HepG2 (cell line): ENCODE data around the gene RPLP1. TPM values are rescaled to one million over a fixed set of nuclear protein-coding genes. Genes with fewer than 3 reads are reported as not detected.

ENCODE experiments used
- ATRX ChIP-seq: sonication (generic); formaldehyde crosslinking; IDR thresholded peaks from 2 replicates; pipeline ENCODE4 v1.4.0; 2020; ENCODE audit warnings: missing genetic modification reagents, borderline replicate concordance
- JUNB ChIP-seq: sonication (generic); formaldehyde crosslinking; IDR thresholded peaks from 2 replicates; pipeline ENCODE4 v1.8.0; 2022; ENCODE audit warnings: missing genetic modification reagents, mild to moderate bottlenecking, borderline replicate concordance
- KDM4B ChIP-seq: sonication (generic); formaldehyde crosslinking; IDR thresholded peaks from 2 replicates; pipeline ENCODE4 v1.4.0; 2020; ENCODE audit warnings: missing genetic modification reagents
- NCOA2 ChIP-seq: sonication (generic); formaldehyde crosslinking; IDR thresholded peaks from 2 replicates; pipeline ENCODE4 v1.8.0; 2022; ENCODE audit warnings: inconsistent platforms
- RFX1 ChIP-seq: fragments of 450-650 bp; IDR thresholded peaks from 2 replicates; pipeline ENCODE4 v1.6.1; 2017
- SOX13 ChIP-seq, 3 experiments: fragments of 450-650 bp in 1 of 3; sonication (generic) in 1 of 3; formaldehyde crosslinking in 1 of 3; IDR thresholded peaks in 2 of 3; conservative IDR thresholded peaks in 1 of 3; 2 replicates each; pipeline versions ENCODE4 v1.5.0 to v1.6.1; 2016 to 2020; ENCODE audit warnings: antibody characterized with exemption in 1 of 3, mild to moderate bottlenecking in 1 of 3, missing compliant biosample characterization in 1 of 3, missing genetic modification reagents in 1 of 3, moderate library complexity in 1 of 3
- SOX5 ChIP-seq: IDR thresholded peaks from 2 replicates; pipeline ENCODE4 v1.6.1; 2016; ENCODE audit warnings: borderline replicate concordance
- ZNF264 ChIP-seq: sonication (generic); formaldehyde crosslinking; IDR thresholded peaks from 2 replicates; pipeline ENCODE4 v1.4.0; 2020; ENCODE audit warnings: missing genetic modification reagents
- polyA plus RNA-seq, 8 experiments: library from polyadenylated mRNA; depleted of rRNA in 3 of 8; stranded (reverse) in 7 of 8; unstranded in 1 of 8; fragments of >200 nt; fragmentation: Illumina TruSeq in 4 of 8; extraction: Trizol in 4 of 8; gene quantifications; 2 replicates each; pipeline versions ENCODE4 v1.2.1 to v1.2.3, GENCODE V29; 2011 to 2016; ENCODE audit warnings: low read depth in 4 of 8, missing spikeins in 1 of 8, mixed read lengths in 1 of 8; ENCODE audit not compliant: insufficient read depth in 1 of 8
- total RNA-seq, 5 experiments: library from RNA; depleted of rRNA; stranded (reverse); fragments of >200 nt; fragmentation: Illumina TruSeq; extraction: Trizol; gene quantifications; 2 replicates each; pipeline ENCODE4 v1.2.3, GENCODE V29; 2016; ENCODE audit warnings: low read depth in 1 of 5
- TF ChIP-seq, protein P1 (sequence below): IDR thresholded peaks from 2 replicates; pipeline ENCODE4 v1.6.1; 2016; ENCODE audit warnings: low read depth, missing genetic modification reagents, missing compliant biosample characterization
- TF ChIP-seq, protein P2 (sequence below): sonication (generic); formaldehyde crosslinking; IDR thresholded peaks from 2 replicates; pipeline ENCODE4 v1.4.0; 2020; ENCODE audit warnings: mild to moderate bottlenecking, missing genetic modification reagents
- TF ChIP-seq, protein P3 (sequence below): sonication (generic); formaldehyde crosslinking; IDR thresholded peaks from 2 replicates; pipeline ENCODE4 v1.4.0; 2020; ENCODE audit warnings: mild to moderate bottlenecking, missing genetic modification reagents
- TF ChIP-seq, protein P4 (sequence below): fragments of 450-650 bp; IDR thresholded peaks from 2 replicates; pipeline ENCODE4 v1.6.1; 2017
- TF ChIP-seq, protein P5 (sequence below): sonication (generic); formaldehyde crosslinking; IDR thresholded peaks from 2 replicates; pipeline ENCODE4 v1.8.0; 2022; ENCODE audit warnings: missing genetic modification reagents, mild to moderate bottlenecking, borderline replicate concordance
- TF ChIP-seq, protein P6 (sequence below): IDR thresholded peaks from 2 replicates; pipeline ENCODE4 v1.6.1; 2016; ENCODE audit warnings: control low read depth
- TF ChIP-seq, protein P7 (sequence below): sonication (generic); formaldehyde crosslinking; IDR thresholded peaks from 2 replicates; pipeline ENCODE4 v1.9.0; 2021; ENCODE audit warnings: missing genetic modification reagents, borderline replicate concordance

Gene RPLP1
- total and polyA plus RNA-seq, 2 of the 13 experiments (the other 11 are each of a cell fraction or from before 2014, with no cell fraction given), result 817 to 929 TPM

DNA sequence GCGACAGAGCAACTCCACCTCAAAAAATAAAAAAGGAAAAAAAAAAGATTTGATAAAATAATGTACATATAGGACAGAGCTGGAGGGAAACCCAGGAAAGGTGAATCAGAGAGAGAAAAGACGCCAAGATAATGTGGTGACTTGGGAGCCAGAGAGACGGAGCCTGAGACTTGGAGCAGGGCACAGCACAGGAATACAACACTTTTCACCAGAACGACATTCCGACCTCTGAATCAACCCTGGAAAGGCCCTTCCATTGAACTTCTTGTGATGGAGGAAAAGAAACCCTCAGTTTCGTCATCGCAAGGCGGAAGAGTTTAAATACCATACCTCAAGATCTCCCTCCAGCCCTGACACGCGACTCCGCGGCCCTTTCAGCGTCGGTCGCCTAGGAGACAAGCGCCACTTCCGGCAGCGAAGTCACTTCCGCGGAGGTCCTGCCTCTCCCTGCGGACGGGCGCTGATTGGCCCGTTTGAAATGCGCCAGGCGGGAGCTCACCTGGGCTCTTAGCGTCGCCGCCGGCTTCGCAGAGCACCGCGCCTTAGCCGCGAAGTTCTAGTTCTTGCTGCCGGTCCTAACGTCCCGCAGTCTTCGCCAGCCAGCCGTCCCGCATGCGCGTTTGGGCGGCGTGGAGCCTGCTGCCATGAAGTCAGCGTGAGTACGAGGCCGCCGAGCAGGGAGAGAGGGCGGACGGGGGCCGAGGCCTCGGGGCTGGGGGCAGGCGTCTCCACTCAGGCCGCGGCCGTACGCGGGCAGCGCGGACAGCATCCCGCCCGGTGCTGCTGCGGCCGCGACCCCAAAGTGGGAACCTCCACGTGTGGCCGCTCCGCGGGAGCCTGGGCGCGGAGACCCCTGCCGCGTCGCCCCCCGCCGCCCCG, 38.6 kb upstream of the RPLP1 start, which contains the start of gene KIF23 (continued):
- TF ChIP-seq SOX13 (IDR thresholded peaks at IDR 0.05) (no peak), SOX13 (CRISPR knock-in tag; conservative IDR thresholded peaks at IDR 0.05 in 1 of 2, IDR thresholded peaks at IDR 0.05 in 1 of 2) (no peak), KDM4B (no peak; the same call in 1 of the 2 replicates), SOX5 (CRISPR knock-in tag) (no peak), RFX1 (peak; percentile 92), NCOA2 (CRISPR knock-in tag) (no peak), JUNB (CRISPR knock-in tag) (no peak), ATRX (CRISPR knock-in tag) (no peak), ZNF264 (CRISPR knock-in tag) (no peak)
- TF ChIP-seq, protein P1, sequence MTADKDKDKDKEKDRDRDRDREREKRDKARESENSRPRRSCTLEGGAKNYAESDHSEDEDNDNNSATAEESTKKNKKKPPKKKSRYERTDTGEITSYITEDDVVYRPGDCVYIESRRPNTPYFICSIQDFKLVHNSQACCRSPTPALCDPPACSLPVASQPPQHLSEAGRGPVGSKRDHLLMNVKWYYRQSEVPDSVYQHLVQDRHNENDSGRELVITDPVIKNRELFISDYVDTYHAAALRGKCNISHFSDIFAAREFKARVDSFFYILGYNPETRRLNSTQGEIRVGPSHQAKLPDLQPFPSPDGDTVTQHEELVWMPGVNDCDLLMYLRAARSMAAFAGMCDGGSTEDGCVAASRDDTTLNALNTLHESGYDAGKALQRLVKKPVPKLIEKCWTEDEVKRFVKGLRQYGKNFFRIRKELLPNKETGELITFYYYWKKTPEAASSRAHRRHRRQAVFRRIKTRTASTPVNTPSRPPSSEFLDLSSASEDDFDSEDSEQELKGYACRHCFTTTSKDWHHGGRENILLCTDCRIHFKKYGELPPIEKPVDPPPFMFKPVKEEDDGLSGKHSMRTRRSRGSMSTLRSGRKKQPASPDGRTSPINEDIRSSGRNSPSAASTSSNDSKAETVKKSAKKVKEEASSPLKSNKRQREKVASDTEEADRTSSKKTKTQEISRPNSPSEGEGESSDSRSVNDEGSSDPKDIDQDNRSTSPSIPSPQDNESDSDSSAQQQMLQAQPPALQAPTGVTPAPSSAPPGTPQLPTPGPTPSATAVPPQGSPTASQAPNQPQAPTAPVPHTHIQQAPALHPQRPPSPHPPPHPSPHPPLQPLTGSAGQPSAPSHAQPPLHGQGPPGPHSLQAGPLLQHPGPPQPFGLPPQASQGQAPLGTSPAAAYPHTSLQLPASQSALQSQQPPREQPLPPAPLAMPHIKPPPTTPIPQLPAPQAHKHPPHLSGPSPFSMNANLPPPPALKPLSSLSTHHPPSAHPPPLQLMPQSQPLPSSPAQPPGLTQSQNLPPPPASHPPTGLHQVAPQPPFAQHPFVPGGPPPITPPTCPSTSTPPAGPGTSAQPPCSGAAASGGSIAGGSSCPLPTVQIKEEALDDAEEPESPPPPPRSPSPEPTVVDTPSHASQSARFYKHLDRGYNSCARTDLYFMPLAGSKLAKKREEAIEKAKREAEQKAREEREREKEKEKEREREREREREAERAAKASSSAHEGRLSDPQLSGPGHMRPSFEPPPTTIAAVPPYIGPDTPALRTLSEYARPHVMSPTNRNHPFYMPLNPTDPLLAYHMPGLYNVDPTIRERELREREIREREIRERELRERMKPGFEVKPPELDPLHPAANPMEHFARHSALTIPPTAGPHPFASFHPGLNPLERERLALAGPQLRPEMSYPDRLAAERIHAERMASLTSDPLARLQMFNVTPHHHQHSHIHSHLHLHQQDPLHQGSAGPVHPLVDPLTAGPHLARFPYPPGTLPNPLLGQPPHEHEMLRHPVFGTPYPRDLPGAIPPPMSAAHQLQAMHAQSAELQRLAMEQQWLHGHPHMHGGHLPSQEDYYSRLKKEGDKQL, result no peak
- TF ChIP-seq, protein P2, sequence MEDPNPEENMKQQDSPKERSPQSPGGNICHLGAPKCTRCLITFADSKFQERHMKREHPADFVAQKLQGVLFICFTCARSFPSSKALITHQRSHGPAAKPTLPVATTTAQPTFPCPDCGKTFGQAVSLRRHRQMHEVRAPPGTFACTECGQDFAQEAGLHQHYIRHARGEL (CRISPR knock-in tag), result no peak
- TF ChIP-seq, protein P3, sequence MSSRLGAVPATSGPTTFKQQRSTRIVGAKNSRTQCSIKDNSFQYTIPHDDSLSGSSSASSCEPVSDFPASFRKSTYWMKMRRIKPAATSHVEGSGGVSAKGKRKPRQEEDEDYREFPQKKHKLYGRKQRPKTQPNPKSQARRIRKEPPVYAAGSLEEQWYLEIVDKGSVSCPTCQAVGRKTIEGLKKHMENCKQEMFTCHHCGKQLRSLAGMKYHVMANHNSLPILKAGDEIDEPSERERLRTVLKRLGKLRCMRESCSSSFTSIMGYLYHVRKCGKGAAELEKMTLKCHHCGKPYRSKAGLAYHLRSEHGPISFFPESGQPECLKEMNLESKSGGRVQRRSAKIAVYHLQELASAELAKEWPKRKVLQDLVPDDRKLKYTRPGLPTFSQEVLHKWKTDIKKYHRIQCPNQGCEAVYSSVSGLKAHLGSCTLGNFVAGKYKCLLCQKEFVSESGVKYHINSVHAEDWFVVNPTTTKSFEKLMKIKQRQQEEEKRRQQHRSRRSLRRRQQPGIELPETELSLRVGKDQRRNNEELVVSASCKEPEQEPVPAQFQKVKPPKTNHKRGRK (CRISPR knock-in tag), result no peak
- TF ChIP-seq, protein P4, sequence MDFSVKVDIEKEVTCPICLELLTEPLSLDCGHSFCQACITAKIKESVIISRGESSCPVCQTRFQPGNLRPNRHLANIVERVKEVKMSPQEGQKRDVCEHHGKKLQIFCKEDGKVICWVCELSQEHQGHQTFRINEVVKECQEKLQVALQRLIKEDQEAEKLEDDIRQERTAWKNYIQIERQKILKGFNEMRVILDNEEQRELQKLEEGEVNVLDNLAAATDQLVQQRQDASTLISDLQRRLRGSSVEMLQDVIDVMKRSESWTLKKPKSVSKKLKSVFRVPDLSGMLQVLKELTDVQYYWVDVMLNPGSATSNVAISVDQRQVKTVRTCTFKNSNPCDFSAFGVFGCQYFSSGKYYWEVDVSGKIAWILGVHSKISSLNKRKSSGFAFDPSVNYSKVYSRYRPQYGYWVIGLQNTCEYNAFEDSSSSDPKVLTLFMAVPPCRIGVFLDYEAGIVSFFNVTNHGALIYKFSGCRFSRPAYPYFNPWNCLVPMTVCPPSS, result no peak
- TF ChIP-seq, protein P5, sequence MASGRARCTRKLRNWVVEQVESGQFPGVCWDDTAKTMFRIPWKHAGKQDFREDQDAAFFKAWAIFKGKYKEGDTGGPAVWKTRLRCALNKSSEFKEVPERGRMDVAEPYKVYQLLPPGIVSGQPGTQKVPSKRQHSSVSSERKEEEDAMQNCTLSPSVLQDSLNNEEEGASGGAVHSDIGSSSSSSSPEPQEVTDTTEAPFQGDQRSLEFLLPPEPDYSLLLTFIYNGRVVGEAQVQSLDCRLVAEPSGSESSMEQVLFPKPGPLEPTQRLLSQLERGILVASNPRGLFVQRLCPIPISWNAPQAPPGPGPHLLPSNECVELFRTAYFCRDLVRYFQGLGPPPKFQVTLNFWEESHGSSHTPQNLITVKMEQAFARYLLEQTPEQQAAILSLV (CRISPR knock-in tag), result peak; percentile 80; the same call in 1 of the 2 replicates
- TF ChIP-seq, protein P6, sequence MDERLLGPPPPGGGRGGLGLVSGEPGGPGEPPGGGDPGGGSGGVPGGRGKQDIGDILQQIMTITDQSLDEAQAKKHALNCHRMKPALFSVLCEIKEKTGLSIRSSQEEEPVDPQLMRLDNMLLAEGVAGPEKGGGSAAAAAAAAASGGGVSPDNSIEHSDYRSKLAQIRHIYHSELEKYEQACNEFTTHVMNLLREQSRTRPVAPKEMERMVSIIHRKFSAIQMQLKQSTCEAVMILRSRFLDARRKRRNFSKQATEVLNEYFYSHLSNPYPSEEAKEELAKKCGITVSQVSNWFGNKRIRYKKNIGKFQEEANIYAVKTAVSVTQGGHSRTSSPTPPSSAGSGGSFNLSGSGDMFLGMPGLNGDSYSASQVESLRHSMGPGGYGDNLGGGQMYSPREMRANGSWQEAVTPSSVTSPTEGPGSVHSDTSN (CRISPR knock-in tag), result no peak
- TF ChIP-seq, protein P7, sequence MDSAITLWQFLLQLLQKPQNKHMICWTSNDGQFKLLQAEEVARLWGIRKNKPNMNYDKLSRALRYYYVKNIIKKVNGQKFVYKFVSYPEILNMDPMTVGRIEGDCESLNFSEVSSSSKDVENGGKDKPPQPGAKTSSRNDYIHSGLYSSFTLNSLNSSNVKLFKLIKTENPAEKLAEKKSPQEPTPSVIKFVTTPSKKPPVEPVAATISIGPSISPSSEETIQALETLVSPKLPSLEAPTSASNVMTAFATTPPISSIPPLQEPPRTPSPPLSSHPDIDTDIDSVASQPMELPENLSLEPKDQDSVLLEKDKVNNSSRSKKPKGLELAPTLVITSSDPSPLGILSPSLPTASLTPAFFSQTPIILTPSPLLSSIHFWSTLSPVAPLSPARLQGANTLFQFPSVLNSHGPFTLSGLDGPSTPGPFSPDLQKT, result no peak
